Activated CD8-positive, alpha-beta T cell treated with anti-CD3 and anti-CD28 coated beads for 36 hours (primary cell): ENCODE data around the gene TRIM69. TPM values are rescaled to one million over a fixed set of nuclear protein-coding genes. Genes with fewer than 3 reads are reported as not detected.
"Not testable (repeated sequence)": the region's sequence is repeated elsewhere in the genome, so short reads cannot be mapped to it uniquely, and the experiment has no call there.

Source experiments
- ATAC-seq: fragments of 200-7000 bp; cut with Tn5 transposase; one replicate; pipeline ENCODE4 v1.10.0; 2021; ENCODE audit warnings: mild to moderate bottlenecking, moderate library complexity
- CTCF ChIA-PET: fragments of 350-600 bp; sonication (Branson Sonifier 250); formaldehyde crosslinking; loops from one replicate; lab custom pipeline; 2021; ENCODE audit warnings: antibody characterized with exemption; lab: Charles Lee
- POLR2A ChIA-PET: fragments of 350-600 bp; sonication (Branson Sonifier 250); formaldehyde crosslinking; loops from one replicate; lab custom pipeline; 2021; ENCODE audit warnings: antibody characterized with exemption; lab: Charles Lee
- DNase-seq: peaks from one replicate; pipeline ENCODE4 v3.0.0-alpha.2; 2020
- H3K27ac Mint-ChIP-seq: one replicate; pipeline ENCODE4 v1.8.0; 2021; ENCODE audit warnings: mild to moderate bottlenecking, mixed read lengths
- H3K27me3 Mint-ChIP-seq: one replicate; pipeline ENCODE4 v1.8.0; 2021; ENCODE audit warnings: mixed read lengths
- H3K36me3 Mint-ChIP-seq: one replicate; pipeline ENCODE4 v1.8.0; 2021; ENCODE audit warnings: low read depth, mixed read lengths
- H3K4me1 Mint-ChIP-seq: one replicate; pipeline ENCODE4 v1.8.0; 2021; ENCODE audit warnings: low read depth, mixed read lengths
- H3K4me3 Mint-ChIP-seq: one replicate; pipeline ENCODE4 v1.8.0; 2021; ENCODE audit warnings: mild to moderate bottlenecking, moderate library complexity, mixed read lengths
- H3K9me3 Mint-ChIP-seq: one replicate; pipeline ENCODE4 v1.8.0; 2021; ENCODE audit warnings: mixed read lengths
- CTCF ChIP-seq: fragments of 200-600 bp; IDR thresholded peaks from one replicate; pipeline ENCODE4 v1.8.0; 2022; ENCODE audit warnings: antibody characterized with exemption, mild to moderate bottlenecking
- intact Hi-C: fragments of 100-400 bp; cut with micrococcal nuclease; formaldehyde crosslinking; loops from one replicate; pipeline ENCODE4 v1.10.0; 2022
- total RNA-seq, 2 experiments: library from RNA; stranded (reverse); gene quantifications; one replicate each; pipeline ENCODE4 v1.2.3, GENCODE V29; 2021

The TRIM69 gene
- total RNA-seq, 2 experiments from 2014 or later = 59.8 to 63.5 TPM

GRCh38 chr15:44695294-44695693, 41.0 kb upstream of the TRIM69 start:
- H3K4me3 Mint-ChIP-seq = no peak overlapping the region
- no peaks in the 10 kb centered on the region for H3K27me3 Mint-ChIP-seq
- CTCF ChIA-PET = interaction anchor here (1.4 kb wide), 1 partner anchor 10 kb away, joined by 3 read pairs; no protein-coding TSS in a partner anchor
- peaks cover 12% of the 10 kb centered on the region for H3K9me3 Mint-ChIP-seq
- H3K36me3 Mint-ChIP-seq = peaks cover 5% of the 10 kb centered on the region
- ATAC-seq (no peak), DNase-seq (no peak)
- TF ChIP-seq CTCF = no peak
- POLR2A ChIA-PET = interaction anchor here (1.0 to 5.8 kb wide), 4 partner anchors 16 to 34 kb away, joined by 3 to 45 read pairs (median 7); partner anchors contain the start of genes B2M, PATL2 and SPG11
- intact Hi-C loops = no loop called here
- peaks cover 22% of the 10 kb centered on the region for H3K4me1 Mint-ChIP-seq
- H3K27ac Mint-ChIP-seq = no peak overlapping the region

- no peak for ATAC-seq
- intact Hi-C loops = no loop called here
- Mint-ChIP-seq H3K36me3 (peaks cover 13% of the 10 kb centered on the region), H3K27me3 (no peaks in the 10 kb centered on the region), H3K4me1 (peaks cover 31% of the 10 kb centered on the region), H3K9me3 (peaks cover 23% of the 10 kb centered on the region), H3K27ac (no peak overlapping the region), H3K4me3 (no peak overlapping the region)
- DNase-seq = no peak
- no peak for TF ChIP-seq CTCF
- ChIA-PET POLR2A (interaction anchor here (0.7 to 5.8 kb wide), 6 partner anchors 14 to 34 kb away, joined by 3 to 45 read pairs (median 4); partner anchors contain the start of genes B2M, PATL2 and SPG11), CTCF (interaction anchor here (0.6 to 1.0 kb wide), 3 partner anchors 14 to 41 kb away, joined by 3 to 4 read pairs (median 3); partner anchors contain the start of gene PATL2)
Measured at GRCh38 chr15:44697014-44697413, 39.3 kb upstream of the TRIM69 start.

- Mint-ChIP-seq H3K4me3 (no peak overlapping the region), H3K27ac (no peak overlapping the region), H3K27me3 (no peaks in the 10 kb centered on the region), H3K36me3 (peaks cover 16% of the 10 kb centered on the region), H3K4me1 (peaks cover 29% of the 10 kb centered on the region), H3K9me3 (peaks cover 36% of the 10 kb centered on the region)
- DNase-seq (no peak), ATAC-seq (no peak)
- intact Hi-C loops = no loop called here
- TF ChIP-seq CTCF = no peak
- ChIA-PET CTCF (interaction anchor here (1.0 to 1.6 kb wide), 4 partner anchors 9 to 35 kb away, joined by 3 to 6 read pairs (median 4); partner anchors contain the start of gene SPG11), POLR2A (interaction anchor here (1.0 to 5.8 kb wide), 4 partner anchors 13 to 35 kb away, joined by 3 to 45 read pairs (median 8); partner anchors contain the start of genes B2M, PATL2 and SPG11)
Measured at GRCh38 chr15:44698641-44699040, 37.7 kb upstream of the TRIM69 start.

- CTCF ChIA-PET = interaction anchor here (1.2 to 1.6 kb wide), 3 partner anchors 18 to 37 kb away, joined by 3 to 6 read pairs (median 3); partner anchors contain the start of gene SPG11
Measured at GRCh38 chr15:44700676-44701075, 35.7 kb upstream of the TRIM69 start.

GRCh38 chr15:44705986-44706385, 30.3 kb upstream of the TRIM69 start:
- intact Hi-C loops = no loop called here
- POLR2A ChIA-PET = interaction anchor here (1.3 to 37.9 kb wide), 2 partner anchors 20 to 32 kb away, joined by 3 to 1862 read pairs; partner anchors contain the start of gene SPG11

More at GRCh38 chr15:44700676-44701075, 35.7 kb upstream of the TRIM69 start:
- H3K36me3 Mint-ChIP-seq = peaks cover 27% of the 10 kb centered on the region
- peaks cover 37% of the 10 kb centered on the region for H3K9me3 Mint-ChIP-seq
- intact Hi-C loops, DNase-seq, H3K4me3 Mint-ChIP-seq, H3K27me3 Mint-ChIP-seq, H3K27ac Mint-ChIP-seq: not testable (repeated sequence)
- POLR2A ChIA-PET = interaction anchor here (2.5 kb wide), 1 partner anchor 37 kb away, joined by 12 read pairs; the partner anchor contains the start of gene SPG11
- H3K4me1 Mint-ChIP-seq = peaks cover 24% of the 10 kb centered on the region
- ATAC-seq = peak; percentile 56

More at GRCh38 chr15:44705986-44706385, 30.3 kb upstream of the TRIM69 start:
- TF ChIP-seq CTCF = no peak
- Mint-ChIP-seq H3K27me3 (no peaks in the 10 kb centered on the region), H3K9me3 (peaks cover 20% of the 10 kb centered on the region), H3K27ac (no peak overlapping the region), H3K4me1 (peaks cover 30% of the 10 kb centered on the region), H3K36me3 (peaks cover 42% of the 10 kb centered on the region), H3K4me3 (no peak overlapping the region)
- DNase-seq (no peak), ATAC-seq (no peak)
- CTCF ChIA-PET = interaction anchor here (1.0 to 16.8 kb wide), 3 partner anchors 27 to 42 kb away, joined by 3 to 333 read pairs (median 197); partner anchors contain the start of genes SPG11 and TRIM69
